SK-N-MC (cell line): ENCODE data around the gene POMT1.

Experiments used
- EZH2 ChIP-seq: fragments of 200-600 bp; sonication (generic); IDR thresholded peaks from one replicate; pipeline ENCODE4 v1.6.1; 2017; ENCODE audit warnings: antibody characterized with exemption
- FOXP2 ChIP-seq: optimal IDR thresholded peaks from 2 replicates; pipeline ENCODE3; 2011; ENCODE audit warnings: mild to moderate bottlenecking, moderate library complexity; ENCODE audit not compliant: insufficient read depth; ENCODE audit errors: extremely low read length, control extremely low read depth
- POLR2AphosphoS5 ChIP-seq: IDR thresholded peaks from 2 replicates; pipeline ENCODE4 v1.6.1; 2012; ENCODE audit warnings: mild to moderate bottlenecking, low read depth, low read length, borderline replicate concordance

- TF ChIP-seq POLR2AphosphoS5, result no peak
- TF ChIP-seq EZH2, result no peak
- no peak for TF ChIP-seq FOXP2
These were observed 48.7 kb upstream of the POMT1 start for GRCh38 chr9:131454028-131454427.
